SU-DHL-6 (cell line): ENCODE data around the gene SRGN.

ENCODE experiments used
- H2AFZ ChIP-seq: fragments of 200-600 bp; sonication (generic); 2 replicates; pipeline ENCODE4 v1.6.1; 2014; ENCODE audit warnings: low read depth, mild to moderate bottlenecking, moderate library complexity, mixed read lengths, antibody characterized with exemption, low read length; ENCODE audit not compliant: severe bottlenecking
- H3F3A ChIP-seq: fragments of 200-600 bp; shearing (Covaris generic); 2 replicates; pipeline ENCODE4 v1.6.0; 2016; ENCODE audit warnings: antibody characterized with exemption, mild to moderate bottlenecking; ENCODE audit not compliant: insufficient read depth
- H3K27ac ChIP-seq: fragments of 200-600 bp; sonication (generic); 2 replicates; pipeline ENCODE4 v1.5.1; 2016; ENCODE audit warnings: low read depth, mild to moderate bottlenecking, low read length, moderate library complexity, mixed read lengths
- H3K27me3 ChIP-seq: fragments of 200-600 bp; sonication (generic), shearing (Covaris generic); 2 replicates; pipeline ENCODE4 v1.6.0; 2014; ENCODE audit warnings: mild to moderate bottlenecking, low read length
- H3K36me3 ChIP-seq: fragments of 200-600 bp; sonication (generic); 2 replicates; pipeline ENCODE4 v1.6.1; 2014; ENCODE audit warnings: mild to moderate bottlenecking, low read length, mixed read lengths
- H3K4me2 ChIP-seq: fragments of 300-600, 200-600 bp; shearing (Covaris generic), sonication (generic); 2 replicates; pipeline ENCODE4 v1.6.0; 2014; ENCODE audit warnings: low read length, low read depth, mild to moderate bottlenecking; ENCODE audit not compliant: poor library complexity, severe bottlenecking
- H3K4me3 ChIP-seq: fragments of 200-600 bp; sonication (generic); 2 replicates; pipeline ENCODE4 v1.5.1; 2014; ENCODE audit warnings: antibody characterized with exemption, low read length, mild to moderate bottlenecking, mixed read lengths; ENCODE audit not compliant: insufficient read depth, poor library complexity, severe bottlenecking
- H3K79me2 ChIP-seq: fragments of 200-600 bp; sonication (generic); 2 replicates; pipeline ENCODE4 v1.6.1; 2014; ENCODE audit warnings: mild to moderate bottlenecking, low read length, moderate library complexity; ENCODE audit not compliant: insufficient read depth
- H3K9ac ChIP-seq: fragments of 200-600 bp; sonication (generic); 2 replicates; pipeline ENCODE4 v1.7.0; 2014; ENCODE audit warnings: mild to moderate bottlenecking, low read length
- H3K9me2 ChIP-seq: fragments of 200-600 bp; sonication (generic); replicated peaks from 2 replicates; pipeline ENCODE4 v1.6.1; 2014; ENCODE audit warnings: low read length; ENCODE audit not compliant: insufficient read depth
- H3K9me3 ChIP-seq: fragments of 200-600 bp; sonication (generic); 2 replicates; pipeline ENCODE4 v1.6.1; 2014; ENCODE audit warnings: low read length, mixed read lengths; ENCODE audit not compliant: insufficient read depth
- H4K20me1 ChIP-seq: fragments of 200-600 bp; sonication (generic); 2 replicates; pipeline ENCODE4 v1.6.1; 2014; ENCODE audit warnings: low read depth, mild to moderate bottlenecking, antibody characterized with exemption, low read length, moderate library complexity, mixed read lengths
- EZH2phosphoT487 ChIP-seq: fragments of 200-600 bp; sonication (generic), shearing (Covaris generic); conservative IDR thresholded peaks from 2 replicates; pipeline ENCODE4 v1.6.1; 2018; ENCODE audit warnings: mild to moderate bottlenecking, antibody characterized with exemption, low read length, moderate library complexity, mixed read lengths
- TF ChIP-seq, protein P1 (sequence below): fragments of 200-600 bp; sonication (generic); IDR thresholded peaks from one replicate; pipeline ENCODE4 v1.5.1; 2017; ENCODE audit warnings: antibody characterized with exemption, mild to moderate bottlenecking, low read length, moderate library complexity; ENCODE audit not compliant: insufficient read depth, poor library complexity, severe bottlenecking

SRGN gene

DNA sequence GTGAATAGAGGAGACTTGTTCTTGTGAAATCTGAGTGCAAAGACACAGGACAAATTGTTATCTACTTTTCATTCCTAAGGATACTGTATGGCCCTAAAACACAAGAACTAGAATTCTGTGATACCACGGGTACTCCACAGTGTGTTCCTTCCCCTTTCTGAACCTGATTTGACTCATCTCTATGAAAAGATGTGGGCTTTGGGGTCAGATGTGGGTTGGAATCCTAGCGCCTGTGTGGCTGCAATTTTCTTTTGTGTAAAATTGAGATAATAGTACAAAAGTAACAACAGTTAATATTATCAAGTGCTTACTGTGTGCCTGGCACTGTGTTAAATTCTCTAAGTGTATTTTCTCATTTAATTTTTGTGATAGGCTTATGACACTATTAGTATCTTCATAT, 8.1 kb downstream of the SRGN start:
- Histone ChIP-seq H3K79me2 (no peaks in the 10 kb centered on the region), H4K20me1 (no peaks in the 10 kb centered on the region), H3F3A (no peaks in the 10 kb centered on the region), H3K9me3 (no peaks in the 10 kb centered on the region), H3K27ac (no peak overlapping the region), H3K4me2 (no peak overlapping the region), H2AFZ (no peak overlapping the region), H3K27me3 (no peaks in the 10 kb centered on the region), H3K4me3 (no peak overlapping the region), H3K9ac (no peak overlapping the region), H3K9me2 (no peaks in the 10 kb centered on the region), H3K36me3 (no peaks in the 10 kb centered on the region)
- TF ChIP-seq, protein P1, sequence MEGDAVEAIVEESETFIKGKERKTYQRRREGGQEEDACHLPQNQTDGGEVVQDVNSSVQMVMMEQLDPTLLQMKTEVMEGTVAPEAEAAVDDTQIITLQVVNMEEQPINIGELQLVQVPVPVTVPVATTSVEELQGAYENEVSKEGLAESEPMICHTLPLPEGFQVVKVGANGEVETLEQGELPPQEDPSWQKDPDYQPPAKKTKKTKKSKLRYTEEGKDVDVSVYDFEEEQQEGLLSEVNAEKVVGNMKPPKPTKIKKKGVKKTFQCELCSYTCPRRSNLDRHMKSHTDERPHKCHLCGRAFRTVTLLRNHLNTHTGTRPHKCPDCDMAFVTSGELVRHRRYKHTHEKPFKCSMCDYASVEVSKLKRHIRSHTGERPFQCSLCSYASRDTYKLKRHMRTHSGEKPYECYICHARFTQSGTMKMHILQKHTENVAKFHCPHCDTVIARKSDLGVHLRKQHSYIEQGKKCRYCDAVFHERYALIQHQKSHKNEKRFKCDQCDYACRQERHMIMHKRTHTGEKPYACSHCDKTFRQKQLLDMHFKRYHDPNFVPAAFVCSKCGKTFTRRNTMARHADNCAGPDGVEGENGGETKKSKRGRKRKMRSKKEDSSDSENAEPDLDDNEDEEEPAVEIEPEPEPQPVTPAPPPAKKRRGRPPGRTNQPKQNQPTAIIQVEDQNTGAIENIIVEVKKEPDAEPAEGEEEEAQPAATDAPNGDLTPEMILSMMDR = no peak
- no peak for TF ChIP-seq EZH2phosphoT487

DNA sequence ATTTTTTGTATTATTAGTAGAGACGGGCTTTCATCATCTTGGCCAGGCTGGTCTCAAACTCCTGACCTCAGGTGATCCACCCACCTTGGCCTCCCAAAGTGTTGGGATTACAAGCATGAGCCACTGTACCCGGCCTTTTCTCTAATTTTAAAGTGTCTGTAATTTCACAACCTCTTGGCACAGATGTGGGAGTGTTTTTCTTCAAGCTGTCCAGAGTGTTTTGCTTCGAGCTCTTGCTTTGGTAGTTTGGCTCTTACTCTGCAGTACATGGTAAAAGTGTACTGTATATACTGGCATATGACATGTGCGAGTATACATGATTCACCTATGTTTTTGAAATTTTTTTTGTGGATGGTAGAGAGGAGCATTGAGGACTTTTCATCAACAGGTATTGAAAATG, 9.8 kb downstream of the SRGN start:
- Histone ChIP-seq H4K20me1 (no peaks in the 10 kb centered on the region), H3F3A (no peaks in the 10 kb centered on the region), H3K36me3 (no peaks in the 10 kb centered on the region), H3K4me3 (no peak overlapping the region), H2AFZ (no peak overlapping the region), H3K27me3 (no peaks in the 10 kb centered on the region), H3K79me2 (no peaks in the 10 kb centered on the region), H3K27ac (no peak overlapping the region), H3K9ac (no peak overlapping the region), H3K9me3 (no peaks in the 10 kb centered on the region), H3K4me2 (no peak overlapping the region), H3K9me2 (no peaks in the 10 kb centered on the region)
- TF ChIP-seq, protein P1 = no peak
- TF ChIP-seq EZH2phosphoT487 = no peak

DNA sequence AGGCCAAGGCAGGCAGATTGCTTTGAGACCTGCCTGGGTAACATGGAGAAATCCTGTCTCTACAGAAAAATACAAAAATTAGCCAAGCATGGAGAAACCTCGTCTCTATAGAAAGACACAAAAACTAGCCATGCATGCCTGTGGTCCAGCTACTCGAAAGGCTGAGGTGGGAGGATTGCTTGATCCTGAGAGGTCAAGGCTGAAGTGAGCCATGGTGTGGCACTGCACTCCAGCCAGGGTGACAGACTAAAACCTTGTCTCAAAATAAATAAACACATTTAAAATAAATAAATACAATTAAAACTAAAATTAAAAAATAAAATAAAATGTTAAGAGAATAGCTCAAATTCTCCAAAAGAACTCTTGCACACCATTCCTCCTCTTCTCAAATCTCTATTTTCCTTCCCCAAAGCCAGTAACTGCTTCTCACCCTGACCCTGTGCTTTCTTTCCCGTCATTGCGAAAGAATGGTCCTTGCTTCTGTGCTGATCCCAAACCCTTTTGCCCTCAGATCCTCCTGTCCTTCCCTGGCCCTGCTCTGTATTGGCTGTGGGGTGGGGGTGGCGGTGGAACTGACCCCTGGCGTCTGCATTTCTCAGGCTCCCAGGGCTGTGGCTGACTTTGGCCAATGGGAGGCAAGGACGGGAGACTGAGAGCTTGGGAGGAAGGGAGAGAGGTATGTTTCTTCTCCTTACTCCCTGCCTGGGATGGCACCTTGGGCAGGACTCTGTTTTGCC, 12.4 kb downstream of the SRGN start:
- no peaks in the 10 kb centered on the region for H3F3A ChIP-seq
- H3K9me2 ChIP-seq = no peaks in the 10 kb centered on the region
- TF ChIP-seq, protein P1 = no peak
- no peak overlapping the region for H2AFZ ChIP-seq
- H3K9ac ChIP-seq = no peak overlapping the region
- no peaks in the 10 kb centered on the region for H3K9me3 ChIP-seq
- H3K27ac ChIP-seq = no peak overlapping the region
- H3K4me3 ChIP-seq = no peak overlapping the region
- H3K27me3 ChIP-seq = no peaks in the 10 kb centered on the region
- no peaks in the 10 kb centered on the region for H3K36me3 ChIP-seq
- H3K79me2 ChIP-seq = no peaks in the 10 kb centered on the region
- H3K4me2 ChIP-seq = no peak overlapping the region
- no peaks in the 10 kb centered on the region for H4K20me1 ChIP-seq
